CD4-positive, alpha-beta T cell (primary cell): Measurements from ENCODE around the gene SNCAIP. TPM values are rescaled to one million over a fixed set of nuclear protein-coding genes. Genes with fewer than 3 reads are reported as not detected.
"Not testable (repeated sequence)": the region's sequence is repeated elsewhere in the genome, so short reads cannot be mapped to it uniquely, and the experiment has no call there.

Experiments
- ATAC-seq: fragments of 200-7000 bp; cut with Tn5 transposase; one replicate; pipeline ENCODE4 v1.10.0; 2022; ENCODE audit warnings: mild to moderate bottlenecking; ENCODE audit not compliant: poor library complexity
- CTCF ChIA-PET: fragments of 350-600 bp; sonication (Branson Sonifier 250); formaldehyde crosslinking; loops from one replicate; lab custom pipeline; 2021; ENCODE audit warnings: antibody characterized with exemption, inconsistent platforms; lab: Charles Lee
- POLR2A ChIA-PET: fragments of 350-600 bp; sonication (Branson Sonifier 250); formaldehyde crosslinking; loops from one replicate; lab custom pipeline; 2021; ENCODE audit warnings: antibody characterized with exemption, inconsistent platforms; lab: Charles Lee
- DNase-seq, 14 experiments: peaks; one replicate each; pipeline ENCODE4 v3.0.0-alpha.2; 2013 to 2020; ENCODE audit warnings: mixed read lengths in 2 of 14
- H3K27ac ChIP-seq, 2 donors: one replicate each; pipeline versions ENCODE4 v1.5.1 to v1.7.0; 2013; ENCODE audit warnings: low read length in 2 of 2, low read depth in 1 of 2, mild to moderate bottlenecking in 1 of 2
- H3K27me3 ChIP-seq, 2 experiments: 1 replicate in 1 of 2; 2 replicates in 1 of 2; pipeline versions ENCODE4 v1.6.1 to v1.7.0; 2013; ENCODE audit warnings: low read length in 2 of 2, control low read depth in 1 of 2, mild to moderate bottlenecking in 1 of 2, moderate library complexity in 1 of 2; ENCODE audit not compliant: insufficient read depth in 2 of 2, control insufficient read depth in 1 of 2
- H3K36me3 ChIP-seq: one replicate; pipeline ENCODE4 v1.6.1; 2013; ENCODE audit warnings: low read length, control low read depth; ENCODE audit not compliant: insufficient read depth
- H3K4me1 ChIP-seq: one replicate; pipeline ENCODE4 v1.6.1; 2013; ENCODE audit warnings: low read length, control low read depth; ENCODE audit not compliant: insufficient read depth
- H3K4me3 ChIP-seq: one replicate; pipeline ENCODE4 v1.5.1; 2013; ENCODE audit warnings: mild to moderate bottlenecking, low read length, moderate library complexity
- H3K9me3 ChIP-seq, 2 experiments: 1 replicate in 1 of 2; 2 replicates in 1 of 2; pipeline versions ENCODE4 v1.6.1 to v1.7.0; 2013; ENCODE audit warnings: low read length in 2 of 2, mild to moderate bottlenecking in 2 of 2, control low read depth in 1 of 2, moderate library complexity in 1 of 2; ENCODE audit not compliant: control insufficient read depth in 1 of 2, insufficient read depth in 1 of 2
- H3K27ac Mint-ChIP-seq: one replicate; pipeline ENCODE4 v1.8.0; 2020; ENCODE audit warnings: mixed read lengths
- H3K27me3 Mint-ChIP-seq: one replicate; pipeline ENCODE4 v1.8.0; 2021; ENCODE audit warnings: mixed read lengths
- H3K36me3 Mint-ChIP-seq: one replicate; pipeline ENCODE4 v1.8.0; 2021; ENCODE audit warnings: low read depth, mixed read lengths
- H3K4me1 Mint-ChIP-seq: one replicate; pipeline ENCODE4 v1.8.0; 2021; ENCODE audit warnings: low read depth, mixed read lengths
- H3K4me3 Mint-ChIP-seq: one replicate; pipeline ENCODE4 v1.8.0; 2020; ENCODE audit warnings: mild to moderate bottlenecking, mixed read lengths
- H3K9me3 Mint-ChIP-seq: one replicate; pipeline ENCODE4 v1.8.0; 2020; ENCODE audit warnings: mixed read lengths
- intact Hi-C, 2 experiments: fragments of 100-400 bp; cut with DNase I in 1 of 2; cut with micrococcal nuclease in 1 of 2; formaldehyde crosslinking; loops; one replicate each; pipeline versions ENCODE4 v1.15.1 to v1.9.0; 2023 to 2025; cut with DNase I, micrococcal nuclease
- total RNA-seq, 174 experiments: library from RNA in 2 of 174; stranded (reverse) in 2 of 174; gene quantifications; one replicate each; pipeline ENCODE4 v1.2.3 and lab custom pipeline; 2021 to 2026
- TF ChIP-seq, protein P1 (sequence below): fragments of 200-600 bp; IDR thresholded peaks from one replicate; pipeline ENCODE4 v1.8.0; 2022; ENCODE audit warnings: antibody characterized with exemption, mild to moderate bottlenecking

The SNCAIP gene
- total RNA-seq, 2 experiments from 2014 or later: not detected

DNA sequence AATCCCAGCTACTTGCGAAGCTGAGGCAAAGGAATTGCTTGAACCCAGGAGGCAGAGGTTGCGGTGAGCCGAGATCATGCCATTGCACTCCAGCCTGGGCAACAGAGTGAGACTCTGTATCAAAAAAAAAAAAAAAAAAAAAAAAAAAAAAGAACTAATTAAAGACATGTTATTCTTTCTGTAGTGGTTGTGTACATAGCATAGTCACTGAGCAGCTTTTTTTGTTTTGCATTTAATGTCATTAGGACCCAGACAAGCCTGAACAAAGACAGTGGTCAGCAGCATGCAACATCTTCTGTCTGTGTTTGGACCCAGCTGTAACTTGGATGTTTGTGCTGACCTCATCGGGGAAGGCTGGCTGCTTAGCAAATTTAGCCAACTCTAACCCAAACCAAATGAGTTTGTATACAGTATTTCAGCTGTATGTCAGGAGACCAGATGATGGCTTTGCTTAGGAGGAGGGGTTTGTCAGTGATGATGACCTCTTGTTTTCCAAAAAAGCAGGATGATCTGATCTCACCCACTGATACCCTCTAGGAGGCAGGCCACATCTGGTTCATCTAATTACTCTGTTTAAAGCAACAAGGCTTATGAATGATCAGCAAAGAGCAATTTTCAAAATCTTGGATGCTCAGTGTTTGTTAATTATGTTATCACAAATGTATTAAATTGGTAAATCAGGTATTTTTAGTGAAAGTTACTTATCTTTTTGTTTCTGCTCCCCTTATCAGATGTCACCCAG is 39.5 kb downstream of the SNCAIP start:
- intact Hi-C loops: no loop called here
- no peaks in the 10 kb centered on the region for H3K4me1 Mint-ChIP-seq
- no peaks in the 10 kb centered on the region for H3K36me3 ChIP-seq
- H3K4me3 Mint-ChIP-seq: no peak overlapping the region
- no peak overlapping the region for H3K27ac Mint-ChIP-seq
- no peaks in the 10 kb centered on the region for H3K27me3 Mint-ChIP-seq
- H3K27ac ChIP-seq: no peak overlapping the region
- no peaks in the 10 kb centered on the region for H3K27me3 ChIP-seq
- CTCF ChIA-PET: no interaction called here
- H3K4me3 ChIP-seq: no peak overlapping the region
- H3K9me3 Mint-ChIP-seq: no peaks in the 10 kb centered on the region
- H3K4me1 ChIP-seq: no peaks in the 10 kb centered on the region
- no peak for DNase-seq
- TF ChIP-seq, protein P1, sequence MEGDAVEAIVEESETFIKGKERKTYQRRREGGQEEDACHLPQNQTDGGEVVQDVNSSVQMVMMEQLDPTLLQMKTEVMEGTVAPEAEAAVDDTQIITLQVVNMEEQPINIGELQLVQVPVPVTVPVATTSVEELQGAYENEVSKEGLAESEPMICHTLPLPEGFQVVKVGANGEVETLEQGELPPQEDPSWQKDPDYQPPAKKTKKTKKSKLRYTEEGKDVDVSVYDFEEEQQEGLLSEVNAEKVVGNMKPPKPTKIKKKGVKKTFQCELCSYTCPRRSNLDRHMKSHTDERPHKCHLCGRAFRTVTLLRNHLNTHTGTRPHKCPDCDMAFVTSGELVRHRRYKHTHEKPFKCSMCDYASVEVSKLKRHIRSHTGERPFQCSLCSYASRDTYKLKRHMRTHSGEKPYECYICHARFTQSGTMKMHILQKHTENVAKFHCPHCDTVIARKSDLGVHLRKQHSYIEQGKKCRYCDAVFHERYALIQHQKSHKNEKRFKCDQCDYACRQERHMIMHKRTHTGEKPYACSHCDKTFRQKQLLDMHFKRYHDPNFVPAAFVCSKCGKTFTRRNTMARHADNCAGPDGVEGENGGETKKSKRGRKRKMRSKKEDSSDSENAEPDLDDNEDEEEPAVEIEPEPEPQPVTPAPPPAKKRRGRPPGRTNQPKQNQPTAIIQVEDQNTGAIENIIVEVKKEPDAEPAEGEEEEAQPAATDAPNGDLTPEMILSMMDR: no peak
- no peak for ATAC-seq
- no peaks in the 10 kb centered on the region for H3K9me3 ChIP-seq
- POLR2A ChIA-PET: no interaction called here
- H3K36me3 Mint-ChIP-seq: no peaks in the 10 kb centered on the region

DNA sequence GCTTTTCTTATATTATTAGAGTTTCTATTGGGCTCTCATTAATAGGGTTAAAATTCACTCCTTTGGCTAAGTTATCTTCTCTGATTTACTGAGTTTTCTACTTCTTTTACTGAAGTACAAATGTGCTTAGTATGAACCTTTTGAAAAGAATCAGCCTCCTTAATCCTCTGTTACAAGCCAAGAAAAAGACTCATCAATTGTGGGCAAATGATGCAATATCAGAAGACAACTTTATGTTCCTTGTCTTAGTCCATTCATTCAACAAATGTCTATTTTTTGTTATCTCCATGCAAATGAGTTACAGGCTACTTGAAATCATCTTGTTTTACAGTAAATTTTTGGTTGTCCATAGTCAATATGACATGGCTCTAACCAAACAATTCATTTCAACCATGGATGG is 40.3 kb downstream of the SNCAIP start:
- no peaks in the 10 kb centered on the region for H3K4me1 ChIP-seq
- ATAC-seq (no peak), DNase-seq (no peak)
- H3K4me3 ChIP-seq: no peak overlapping the region
- no peaks in the 10 kb centered on the region for H3K36me3 ChIP-seq
- TF ChIP-seq, protein P1: no peak
- H3K9me3 ChIP-seq: no peaks in the 10 kb centered on the region
- no peaks in the 10 kb centered on the region for H3K27me3 ChIP-seq
- Mint-ChIP-seq H3K27ac (no peak overlapping the region), H3K9me3 (no peaks in the 10 kb centered on the region), H3K4me1 (no peaks in the 10 kb centered on the region), H3K27me3 (no peaks in the 10 kb centered on the region), H3K36me3 (no peaks in the 10 kb centered on the region), H3K4me3 (no peak overlapping the region)
- ChIA-PET POLR2A (no interaction called here), CTCF (no interaction called here)
- no peak overlapping the region for H3K27ac ChIP-seq
- intact Hi-C loops: no loop called here

GRCh38 chr5:122353361-122353760 is 41.3 kb downstream of the SNCAIP start:
- H3K9me3 Mint-ChIP-seq, CTCF ChIA-PET, H3K27ac Mint-ChIP-seq, H3K4me3 ChIP-seq, H3K36me3 ChIP-seq, H3K4me1 Mint-ChIP-seq, intact Hi-C loops, H3K4me1 ChIP-seq, H3K36me3 Mint-ChIP-seq, H3K27ac ChIP-seq, H3K9me3 ChIP-seq, H3K4me3 Mint-ChIP-seq, ATAC-seq, H3K27me3 ChIP-seq, POLR2A ChIA-PET, H3K27me3 Mint-ChIP-seq, DNase-seq: not testable (repeated sequence)

GRCh38 chr5:122354293-122354692 is 42.3 kb downstream of the SNCAIP start:
- Histone ChIP-seq H3K9me3 (no peaks in the 10 kb centered on the region), H3K4me1 (no peaks in the 10 kb centered on the region), H3K27me3 (no peaks in the 10 kb centered on the region), H3K27ac (no peak overlapping the region), H3K4me3 (no peak overlapping the region), H3K36me3 (no peaks in the 10 kb centered on the region)
- H3K27me3 Mint-ChIP-seq: no peaks in the 10 kb centered on the region
- H3K36me3 Mint-ChIP-seq: no peaks in the 10 kb centered on the region
- no peak overlapping the region for H3K4me3 Mint-ChIP-seq
- ATAC-seq (no peak), DNase-seq (no peak)
- H3K27ac Mint-ChIP-seq: no peak overlapping the region
- CTCF ChIA-PET: no interaction called here
- H3K9me3 Mint-ChIP-seq: no peaks in the 10 kb centered on the region
- POLR2A ChIA-PET: no interaction called here
- H3K4me1 Mint-ChIP-seq: no peaks in the 10 kb centered on the region
- TF ChIP-seq, protein P1: no peak
- intact Hi-C loops: no loop called here
